Measurements from ENCODE around the gene TMEM167B. TPM values are rescaled to one million over a fixed set of nuclear protein-coding genes. Genes with fewer than 3 reads are reported as not detected.

Gene TMEM167B
- total and polyA plus RNA-seq, 5 donors from 2014 or later: 29.3 to 69.7 (median 37.2) TPM

GRCh38 chr1:109069294-109069693, 21.3 kb upstream of the TMEM167B start:
- H3K36me3 Mint-ChIP-seq: peaks cover 18% of the 10 kb centered on the region
- peaks cover 29% of the 10 kb centered on the region for H3K36me3 ChIP-seq (ENCODE audit: control insufficient read depth, insufficient read depth, low read length)
- ATAC-seq (ENCODE audit: low read depth in 2 of 2): no peak

GRCh38 chr1:109075531-109076490, 14.8 kb upstream of the TMEM167B start, which contains the start of gene TAF13:
TAF13 (minus strand) TSS chr1:109076003; CDS start chr1:109075947, 56 bp downstream.
- Histone ChIP-seq H3K4me3 (ENCODE audit: low read depth, low read length) (peak within 1 kb of the TSS; percentile 96), H3K9me3 (ENCODE audit: control insufficient read depth in 2 of 2, low read length in 2 of 2) (no peaks in the 10 kb centered on the region), H3K27me3 (ENCODE audit: control insufficient read depth, insufficient read depth, low read length) (no peaks in the 10 kb centered on the region), H3K27ac (ENCODE audit: insufficient read depth, low read length, poor library complexity, severe bottlenecking) (peak within 1 kb of the TSS; percentile 94), H3K4me1 (ENCODE audit: control insufficient read depth, insufficient read depth, low read length, poor library complexity, severe bottlenecking) (peaks cover 18% of the 10 kb centered on the region), H3K36me3 (ENCODE audit: control insufficient read depth, insufficient read depth, low read length) (peaks cover 2% of the 10 kb centered on the region)
- Mint-ChIP-seq H3K27me3 (peaks cover 21% of the 10 kb centered on the region), H3K9me3 (no peaks in the 10 kb centered on the region), H3K4me3 (peak within 1 kb of the TSS; percentile 94 to 98 (median 97)), H3K27ac (peak within 1 kb of the TSS; percentile 99 to 100 (median 100)), H3K4me1 (peaks cover 2 to 26% (median 18%) of the 10 kb centered on the region in 4 donors), H3K36me3 (peaks cover 4% of the 10 kb centered on the region)
- DNase-seq (peak; percentile 82 to 93 (median 86)), ATAC-seq (ENCODE audit: low read depth in 2 of 2) (peak; percentile 98 to 99)

More at GRCh38 chr1:109069294-109069693, 21.3 kb upstream of the TMEM167B start:
- Histone ChIP-seq H3K4me1 (ENCODE audit: control insufficient read depth, insufficient read depth, low read length, poor library complexity, severe bottlenecking) (no peaks in the 10 kb centered on the region), H3K27ac (ENCODE audit: insufficient read depth, low read length, poor library complexity, severe bottlenecking) (no peak overlapping the region), H3K27me3 (ENCODE audit: control insufficient read depth, insufficient read depth, low read length) (no peaks in the 10 kb centered on the region), H3K4me3 (ENCODE audit: low read depth, low read length) (no peak overlapping the region), H3K9me3 (ENCODE audit: control insufficient read depth in 2 of 2, low read length in 2 of 2) (no peaks in the 10 kb centered on the region)
- Mint-ChIP-seq H3K4me1 (peaks cover 5 to 11% (median 8%) of the 10 kb centered on the region in 4 donors), H3K4me3 (no peak overlapping the region), H3K27me3 (no peaks in the 10 kb centered on the region), H3K27ac (peak overlapping the region in 1 of 3 donors; percentile 53), H3K9me3 (no peaks in the 10 kb centered on the region)
- DNase-seq: no peak

- Histone ChIP-seq H3K36me3 (ENCODE audit: control insufficient read depth, insufficient read depth, low read length) (no peaks in the 10 kb centered on the region), H3K4me1 (ENCODE audit: control insufficient read depth, insufficient read depth, low read length, poor library complexity, severe bottlenecking) (peaks cover 18% of the 10 kb centered on the region), H3K9me3 (ENCODE audit: control insufficient read depth in 2 of 2, low read length in 2 of 2) (no peaks in the 10 kb centered on the region), H3K27ac (ENCODE audit: insufficient read depth, low read length, poor library complexity, severe bottlenecking) (no peak overlapping the region), H3K27me3 (ENCODE audit: control insufficient read depth, insufficient read depth, low read length) (no peaks in the 10 kb centered on the region), H3K4me3 (ENCODE audit: low read depth, low read length) (no peak overlapping the region)
- Mint-ChIP-seq H3K27me3 (peaks cover 21% of the 10 kb centered on the region), H3K36me3 (no peaks in the 10 kb centered on the region), H3K27ac (no peak overlapping the region), H3K4me3 (peak overlapping the region in 1 of 4 donors; percentile 66), H3K4me1 (peaks cover 0 to 20% (median 17%) of the 10 kb centered on the region in 4 donors), H3K9me3 (no peaks in the 10 kb centered on the region)
- ATAC-seq (ENCODE audit: low read depth in 2 of 2): no peak
- DNase-seq: no peak
These were observed 12.2 kb upstream of the TMEM167B start for GRCh38 chr1:109078317-109078716.

- H3K27ac Mint-ChIP-seq: no peak overlapping the region
- H3K9me3 Mint-ChIP-seq: no peaks in the 10 kb centered on the region
- H3K27me3 ChIP-seq (ENCODE audit: control insufficient read depth, insufficient read depth, low read length): no peaks in the 10 kb centered on the region
- H3K4me1 ChIP-seq (ENCODE audit: control insufficient read depth, insufficient read depth, low read length, poor library complexity, severe bottlenecking): peaks cover 18% of the 10 kb centered on the region
- ATAC-seq (ENCODE audit: low read depth in 2 of 2): no peak
- H3K4me1 Mint-ChIP-seq: peaks cover 0 to 20% (median 16%) of the 10 kb centered on the region in 4 donors
- H3K4me3 ChIP-seq (ENCODE audit: low read depth, low read length): no peak overlapping the region
- H3K36me3 Mint-ChIP-seq: no peaks in the 10 kb centered on the region
- DNase-seq: no peak
- no peaks in the 10 kb centered on the region for H3K36me3 ChIP-seq (ENCODE audit: control insufficient read depth, insufficient read depth, low read length)
- no peak overlapping the region for H3K27ac ChIP-seq (ENCODE audit: insufficient read depth, low read length, poor library complexity, severe bottlenecking)
- peaks cover 21% of the 10 kb centered on the region for H3K27me3 Mint-ChIP-seq
- no peaks in the 10 kb centered on the region for H3K9me3 ChIP-seq (ENCODE audit: control insufficient read depth in 2 of 2, low read length in 2 of 2)
- peak overlapping the region in 1 of 4 donors; percentile 66 for H3K4me3 Mint-ChIP-seq
These were observed 11.3 kb upstream of the TMEM167B start for GRCh38 chr1:109079240-109079622.

GRCh38 chr1:109080441-109081082, 10.0 kb upstream of the TMEM167B start:
- no peaks in the 10 kb centered on the region for H3K36me3 Mint-ChIP-seq

GRCh38 chr1:109083501-109083900, 7.1 kb upstream of the TMEM167B start:
- no peak for DNase-seq
- no peaks in the 10 kb centered on the region for H3K4me1 Mint-ChIP-seq
- no peaks in the 10 kb centered on the region for H3K4me1 ChIP-seq (ENCODE audit: control insufficient read depth, insufficient read depth, low read length, poor library complexity, severe bottlenecking)
- no peaks in the 10 kb centered on the region for H3K27me3 ChIP-seq (ENCODE audit: control insufficient read depth, insufficient read depth, low read length)
- peaks cover 5% of the 10 kb centered on the region for H3K27me3 Mint-ChIP-seq
- ATAC-seq (ENCODE audit: low read depth in 2 of 2): no peak
- H3K9me3 Mint-ChIP-seq: peaks cover 0 to 3% (median 0%) of the 10 kb centered on the region in 7 donors
- no peaks in the 10 kb centered on the region for H3K36me3 Mint-ChIP-seq
- H3K9me3 ChIP-seq (ENCODE audit: control insufficient read depth in 2 of 2, low read length in 2 of 2): no peaks in the 10 kb centered on the region
- no peaks in the 10 kb centered on the region for H3K36me3 ChIP-seq (ENCODE audit: control insufficient read depth, insufficient read depth, low read length)
- no peak overlapping the region for H3K27ac Mint-ChIP-seq
- no peak overlapping the region for H3K4me3 ChIP-seq (ENCODE audit: low read depth, low read length)
- H3K4me3 Mint-ChIP-seq: peak overlapping the region in 1 of 4 donors; percentile 9
- H3K27ac ChIP-seq (ENCODE audit: insufficient read depth, low read length, poor library complexity, severe bottlenecking): no peak overlapping the region

More at GRCh38 chr1:109080441-109081082, 10.0 kb upstream of the TMEM167B start:
- Histone ChIP-seq H3K36me3 (ENCODE audit: control insufficient read depth, insufficient read depth, low read length) (no peaks in the 10 kb centered on the region), H3K27ac (ENCODE audit: insufficient read depth, low read length, poor library complexity, severe bottlenecking) (no peak overlapping the region), H3K4me3 (ENCODE audit: low read depth, low read length) (no peak overlapping the region), H3K27me3 (ENCODE audit: control insufficient read depth, insufficient read depth, low read length) (no peaks in the 10 kb centered on the region), H3K9me3 (ENCODE audit: control insufficient read depth in 2 of 2, low read length in 2 of 2) (no peaks in the 10 kb centered on the region), H3K4me1 (ENCODE audit: control insufficient read depth, insufficient read depth, low read length, poor library complexity, severe bottlenecking) (peaks cover 9% of the 10 kb centered on the region)
- Mint-ChIP-seq H3K9me3 (no peaks in the 10 kb centered on the region), H3K4me1 (peaks cover 0 to 11% (median 7%) of the 10 kb centered on the region in 4 donors), H3K4me3 (peak overlapping the region in 1 of 4 donors; percentile 54), H3K27me3 (peaks cover 20% of the 10 kb centered on the region), H3K27ac (no peak overlapping the region)
- DNase-seq (no peak), ATAC-seq (ENCODE audit: low read depth in 2 of 2) (no peak)

GRCh38 chr1:109083923-109084322, 6.6 kb upstream of the TMEM167B start:
- no peak overlapping the region for H3K27ac ChIP-seq (ENCODE audit: insufficient read depth, low read length, poor library complexity, severe bottlenecking)
- Mint-ChIP-seq H3K27me3 (peaks cover 5% of the 10 kb centered on the region), H3K4me1 (peaks cover 0 to 1% (median 0%) of the 10 kb centered on the region in 4 donors), H3K36me3 (no peaks in the 10 kb centered on the region), H3K27ac (no peak overlapping the region), H3K4me3 (peak overlapping the region in 1 of 4 donors; percentile 38), H3K9me3 (peaks cover 0 to 3% (median 0%) of the 10 kb centered on the region in 7 donors)
- H3K27me3 ChIP-seq (ENCODE audit: control insufficient read depth, insufficient read depth, low read length): no peaks in the 10 kb centered on the region
- ATAC-seq (ENCODE audit: low read depth in 2 of 2) (no peak), DNase-seq (no peak)
- no peaks in the 10 kb centered on the region for H3K9me3 ChIP-seq (ENCODE audit: control insufficient read depth in 2 of 2, low read length in 2 of 2)
- no peaks in the 10 kb centered on the region for H3K36me3 ChIP-seq (ENCODE audit: control insufficient read depth, insufficient read depth, low read length)
- H3K4me3 ChIP-seq (ENCODE audit: low read depth, low read length): no peak overlapping the region
- H3K4me1 ChIP-seq (ENCODE audit: control insufficient read depth, insufficient read depth, low read length, poor library complexity, severe bottlenecking): no peaks in the 10 kb centered on the region

All from CD4-positive, CD25-positive, alpha-beta regulatory T cell (primary cell).